GM18505 (cell line): ENCODE results near the gene F11R.

Experiments
- ATAC-seq: cut with Tn5 transposase; IDR thresholded peaks from one replicate; pipeline ENCODE4 v1.9.1; 2021; ENCODE audit not compliant: unreplicated experiment
- POLR2A ChIP-seq: IDR thresholded peaks from 4 replicates; pipeline ENCODE4 v1.6.1; 2011; ENCODE audit warnings: borderline replicate concordance; ENCODE audit not compliant: insufficient read depth, insufficient read length; ENCODE audit errors: extremely low read depth

The F11R gene

DNA sequence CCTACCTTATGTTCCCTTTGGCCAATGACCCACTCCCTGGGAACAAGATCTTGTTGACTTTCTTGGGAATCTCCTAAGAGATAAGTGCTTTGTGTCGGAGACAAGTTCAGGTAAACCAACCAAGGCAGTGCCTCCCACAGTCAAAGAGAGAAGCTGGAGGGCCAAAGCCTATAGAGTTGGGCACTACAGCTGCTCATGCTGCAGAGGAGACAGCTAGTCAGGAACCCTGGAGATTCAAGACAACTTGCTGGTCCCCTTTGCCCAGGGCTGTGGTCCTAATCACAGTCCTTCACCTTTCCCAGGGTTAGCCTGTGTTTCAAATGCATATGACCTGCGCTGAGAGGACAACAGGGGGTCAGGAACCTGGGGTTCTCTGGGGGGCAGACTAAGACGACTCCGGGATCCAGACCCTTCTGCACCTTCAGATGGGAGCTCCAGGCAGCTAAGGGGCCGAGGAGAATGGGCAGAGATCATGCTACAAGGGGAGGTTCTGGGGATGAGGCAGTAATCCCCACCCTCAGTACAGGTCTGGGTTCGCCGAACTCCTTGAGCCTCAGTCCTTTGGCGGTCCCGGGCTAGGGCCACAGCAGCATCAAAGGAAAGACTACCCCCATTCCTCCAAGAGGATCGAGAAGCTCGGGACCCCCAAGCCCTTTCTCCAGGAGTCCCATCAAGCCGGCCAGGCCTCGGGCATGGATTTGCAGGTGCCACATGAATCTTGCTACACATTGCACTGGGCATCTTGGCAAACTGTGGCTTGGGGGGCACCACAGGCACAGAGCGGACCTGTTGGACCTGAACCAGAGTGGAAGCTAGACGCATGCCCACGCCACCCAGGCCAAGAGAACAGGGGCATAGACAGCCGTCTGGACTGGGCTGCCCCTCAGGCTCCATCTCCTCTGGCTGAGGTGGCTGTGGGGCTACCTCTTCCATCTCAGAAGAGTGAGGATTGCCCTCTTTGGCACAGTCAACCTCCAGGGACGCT lies 26.8 kb upstream of the F11R start:
- TF ChIP-seq POLR2A = peak; percentile 42
- no peak for ATAC-seq

- ATAC-seq = peak; percentile 37
- no peak for TF ChIP-seq POLR2A
These were observed 25.8 kb upstream of the F11R start for GRCh38 chr1:161046605-161047228.

GRCh38 chr1:161045736-161046604 lies 25.0 kb upstream of the F11R start, which contains the start of gene USF1:
Gene USF1 (minus strand): TSS chr1:161045977. CDS start chr1:161043275, 2,702 bp downstream.
- ATAC-seq = peak; percentile 54
- TF ChIP-seq POLR2A = peak; percentile 88

DNA sequence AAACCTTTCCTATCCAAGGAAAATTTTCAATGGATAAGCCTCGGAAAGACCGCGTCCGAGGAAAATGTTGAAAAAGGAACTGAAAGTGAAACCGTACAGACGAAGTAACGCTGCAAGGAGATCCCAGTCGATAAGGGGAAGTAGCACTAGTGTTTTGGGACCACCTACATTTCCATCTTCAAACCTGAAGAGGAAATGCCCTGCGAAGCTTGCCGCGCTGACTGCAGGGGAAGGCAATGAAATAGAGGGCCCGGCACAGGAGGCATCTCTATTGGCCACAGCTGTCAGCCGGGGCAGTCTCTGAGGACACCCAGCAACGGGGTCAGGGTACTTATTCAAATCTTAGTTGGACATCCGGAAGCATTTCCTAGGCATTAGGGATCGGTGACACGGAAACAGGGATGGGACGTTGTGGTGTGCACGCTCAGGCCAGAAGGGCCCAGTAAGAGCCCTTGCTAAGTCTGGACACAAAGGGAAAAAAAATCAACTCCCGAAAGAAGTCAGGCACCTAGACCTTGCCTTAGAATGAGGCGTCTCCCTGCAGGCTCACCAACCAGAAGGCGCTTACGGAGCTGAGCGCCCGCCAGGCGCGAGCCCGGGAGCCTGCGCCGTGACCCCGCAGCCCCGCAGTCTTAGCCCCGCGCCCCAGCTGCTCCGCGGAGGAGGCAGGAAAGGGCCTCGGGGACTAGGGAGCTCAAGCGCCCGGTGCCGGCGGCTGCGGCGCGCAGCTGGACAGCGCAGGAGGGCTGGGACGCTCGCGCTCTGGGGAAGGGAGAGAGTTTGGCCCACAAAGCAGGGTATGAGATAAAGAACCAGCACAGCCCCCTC lies 24.2 kb upstream of the F11R start:
- peak; percentile 33 for ATAC-seq
- peak; percentile 69 for TF ChIP-seq POLR2A

DNA sequence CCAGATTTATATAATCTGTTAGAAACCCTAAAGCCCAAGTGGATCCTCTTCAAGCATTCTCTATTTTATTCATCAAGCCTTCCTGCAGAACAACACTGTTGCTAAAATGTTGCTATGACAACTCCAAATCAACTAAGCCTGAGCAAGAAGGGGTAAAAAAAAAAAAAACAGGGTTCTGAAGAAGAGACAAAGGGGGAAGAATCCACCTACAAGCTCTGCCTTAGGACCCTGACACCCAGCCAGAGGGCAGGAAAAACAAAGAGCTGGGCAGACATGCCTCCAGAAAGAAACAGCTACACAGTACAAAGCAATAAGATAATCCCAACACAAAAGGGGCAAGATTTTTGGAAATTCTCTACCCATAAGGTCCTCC lies 23.6 kb upstream of the F11R start:
- ATAC-seq = peak; percentile 1
- TF ChIP-seq POLR2A = no peak

- ATAC-seq = no peak
- TF ChIP-seq POLR2A = no peak
These were observed 18.6 kb upstream of the F11R start for GRCh38 chr1:161039546-161039945.

DNA sequence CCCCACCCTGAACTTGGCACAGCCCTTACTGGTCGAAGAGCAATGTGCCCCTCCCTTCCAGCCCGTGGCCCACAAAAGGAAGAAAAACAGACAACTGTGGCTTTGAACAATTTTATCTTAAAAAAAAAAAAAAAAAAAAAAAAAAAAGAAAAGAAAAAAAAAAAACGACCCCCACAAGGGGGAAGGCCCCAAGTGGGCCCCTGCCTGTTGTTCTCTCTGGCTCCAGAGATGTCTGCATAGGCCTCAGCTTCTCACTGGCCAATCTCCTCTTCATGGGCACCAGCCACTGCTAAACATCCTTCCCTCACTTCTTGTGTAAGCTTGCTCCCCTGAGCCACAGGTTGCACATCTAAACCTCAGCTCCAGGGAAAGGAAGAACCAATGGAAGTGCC lies 18.2 kb upstream of the F11R start:
- no peak for ATAC-seq
- no peak for TF ChIP-seq POLR2A

DNA sequence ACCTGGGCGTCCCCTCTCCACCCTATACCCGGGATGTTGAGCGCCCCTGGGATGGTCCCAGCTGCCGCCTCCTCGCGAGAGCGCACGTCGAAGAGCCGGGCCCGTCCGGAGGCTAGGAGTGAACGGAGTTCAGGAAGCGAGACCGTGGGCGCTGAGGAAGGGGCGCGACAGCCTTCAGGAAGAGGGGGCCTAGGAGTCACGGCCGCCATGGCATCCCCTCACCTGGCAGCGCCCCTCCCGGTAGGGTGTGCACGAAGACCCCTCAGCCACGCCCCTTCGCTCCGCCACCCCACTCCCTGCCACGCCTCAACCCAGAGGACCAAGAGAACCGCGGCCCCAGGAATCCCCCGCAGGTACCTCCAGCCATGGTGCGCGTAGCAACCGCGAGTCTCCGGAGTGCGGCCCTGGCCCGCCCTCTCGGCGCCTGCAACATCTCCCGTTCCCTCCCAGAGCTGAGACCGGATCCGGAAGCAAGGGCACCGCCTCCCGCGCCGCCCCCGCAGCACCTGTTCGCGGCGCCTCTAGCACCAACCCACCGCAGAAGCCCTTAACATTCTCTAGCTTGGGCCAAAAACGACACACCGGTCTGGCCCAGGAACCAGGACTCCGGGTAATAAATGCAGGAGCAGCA lies 17.7 kb upstream of the F11R start, which contains the start of gene TSTD1:
TSTD1 (minus strand) TSS at position 442 of the 631 bp plus-strand sequence; CDS start at position 367, 75 bp downstream.
- TF ChIP-seq POLR2A = peak; percentile 77
- ATAC-seq = peak; percentile 75

- no peak for ATAC-seq
- TF ChIP-seq POLR2A = no peak
These were observed 16.9 kb upstream of the F11R start for GRCh38 chr1:161037661-161038522.

DNA sequence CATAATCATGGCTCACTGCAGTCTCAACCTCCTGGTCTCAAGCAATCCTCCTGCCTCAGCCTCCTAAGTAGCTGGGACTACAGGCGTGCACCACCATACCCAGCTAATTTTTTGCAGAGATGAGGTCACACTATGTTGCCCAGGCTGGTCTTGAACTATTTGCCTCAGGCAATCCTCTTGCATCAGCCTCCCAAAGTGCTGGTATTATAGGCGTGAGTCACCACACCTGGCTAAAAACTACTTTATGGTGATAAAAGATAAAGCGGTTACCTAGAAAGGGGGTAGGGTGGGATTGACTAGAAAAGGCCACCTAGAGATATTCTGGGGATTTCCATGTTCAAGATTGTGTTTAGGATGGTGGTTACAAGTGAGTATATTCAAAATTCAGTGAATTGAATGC lies 12.8 kb upstream of the F11R start:
- no peak for TF ChIP-seq POLR2A

DNA sequence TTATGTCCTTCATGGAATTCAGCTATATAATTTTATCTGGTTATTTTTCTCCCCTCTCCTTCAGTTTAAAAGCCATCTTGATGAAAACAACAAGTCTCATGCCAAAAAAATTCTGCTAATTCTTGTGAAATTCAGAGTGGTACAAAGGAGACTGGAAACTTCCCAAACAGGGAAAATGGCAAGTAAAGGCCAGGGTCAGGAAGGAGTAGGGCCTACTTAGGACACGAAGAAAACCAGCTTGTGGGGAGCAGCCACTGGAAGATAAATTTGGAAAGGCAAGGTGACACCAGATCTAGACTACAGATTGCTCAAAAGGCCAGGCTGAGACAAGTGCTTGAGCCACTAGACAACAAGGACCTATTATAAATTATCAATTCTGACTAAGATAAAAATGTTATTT lies 11.5 kb upstream of the F11R start:
- no peak for ATAC-seq
- no peak for TF ChIP-seq POLR2A

More for the DNA sequence above, 12.8 kb upstream of the F11R start:
- ATAC-seq = no peak
